ENCODE measurements around the gene D2HGDH. TPM values are rescaled to one million over a fixed set of nuclear protein-coding genes. Genes with fewer than 3 reads are reported as not detected.

D2HGDH gene
- total RNA-seq, 4 donors from 2014 or later = 24.7 to 58.8 (median 43.9) TPM

GRCh38 chr2:241774419-241775222, 40.2 kb downstream of the D2HGDH start:
- H3K27me3 ChIP-seq = peaks cover 0 to 51% of the 10 kb centered on the region in 2 donors
- H3K27ac ChIP-seq = no peak overlapping the region
- 55 to 61% methylated on average over 27 to 28 of the region's 40 CpGs for WGBS, 2 donors
- H3K36me3 ChIP-seq = no peaks in the 10 kb centered on the region
- no peak overlapping the region for H3K4me3 ChIP-seq
- peaks cover 0 to 17% (median 6%) of the 10 kb centered on the region in 4 donors for H3K4me1 ChIP-seq
- no peaks in the 10 kb centered on the region for H3K9me3 ChIP-seq
- no peak for DNase-seq (ENCODE audit: low spot score in 2 of 2)
- TF ChIP-seq POLR2A (IDR thresholded peaks at IDR 0.05) (no peak), CTCF (IDR thresholded peaks at IDR 0.05) (no peak), EP300 (IDR thresholded peaks at IDR 0.05) (no peak)

GRCh38 chr2:241775223-241776177, 41.1 kb downstream of the D2HGDH start:
- H3K9me3 ChIP-seq = no peaks in the 10 kb centered on the region
- no peaks in the 10 kb centered on the region for H3K36me3 ChIP-seq
- H3K4me3 ChIP-seq = no peak overlapping the region
- WGBS, 2 donors = 78 to 86% methylated on average over 29 to 34 of the region's 34 CpGs
- DNase-seq (ENCODE audit: low spot score in 2 of 2) = no peak
- H3K27ac ChIP-seq = no peak overlapping the region
- TF ChIP-seq EP300 (IDR thresholded peaks at IDR 0.05) (no peak), CTCF (IDR thresholded peaks at IDR 0.05) (no peak), POLR2A (IDR thresholded peaks at IDR 0.05) (no peak)
- H3K27me3 ChIP-seq = peaks cover 0 to 51% of the 10 kb centered on the region in 2 donors
- peaks cover 0 to 17% (median 6%) of the 10 kb centered on the region in 4 donors for H3K4me1 ChIP-seq

- Histone ChIP-seq H3K4me3 (no peak within 1 kb of the TSS), H3K9me3 (peaks cover 0 to 7% (median 0%) of the 10 kb centered on the region in 4 donors), H3K27me3 (peaks cover 0 to 46% of the 10 kb centered on the region in 2 donors), H3K4me1 (peaks cover 0 to 6% (median 5%) of the 10 kb centered on the region in 4 donors), H3K36me3 (no peaks in the 10 kb centered on the region), H3K27ac (no peak within 1 kb of the TSS)
- DNase-seq (ENCODE audit: low spot score in 2 of 2) = no peak
- WGBS, 2 donors = 75 to 78% methylated on average over 23 to 25 of the region's 27 CpGs
- TF ChIP-seq EP300 (IDR thresholded peaks at IDR 0.05) (no peak), POLR2A (IDR thresholded peaks at IDR 0.05) (no peak), CTCF (IDR thresholded peaks at IDR 0.05) (no peak)
Observed at GRCh38 chr2:241776336-241777169, 42.1 kb downstream of the D2HGDH start, which contains the start of gene GAL3ST2. GAL3ST2 (plus strand) TSS chr2:241776822; CDS start chr2:241776956, 134 bp downstream.

GRCh38 chr2:241777170-241777685, 42.8 kb downstream of the D2HGDH start:
- H3K36me3 ChIP-seq = no peaks in the 10 kb centered on the region
- peak in 1 of 2 donors; percentile 4 for DNase-seq (ENCODE audit: low spot score in 2 of 2)
- H3K4me3 ChIP-seq = no peak overlapping the region
- TF ChIP-seq POLR2A (IDR thresholded peaks at IDR 0.05) = no peak
- TF ChIP-seq EP300 (IDR thresholded peaks at IDR 0.05) = no peak
- TF ChIP-seq CTCF (IDR thresholded peaks at IDR 0.05) = no peak
- H3K4me1 ChIP-seq = no peaks in the 10 kb centered on the region
- no peak overlapping the region for H3K27ac ChIP-seq
- peaks cover 0 to 7% (median 0%) of the 10 kb centered on the region in 4 donors for H3K9me3 ChIP-seq
- H3K27me3 ChIP-seq = peaks cover 0 to 43% of the 10 kb centered on the region in 2 donors
- 75 to 86% methylated on average over 12 to 22 of the region's 22 CpGs for WGBS, 2 donors
